Activated CD8-positive, alpha-beta T cell treated with anti-CD3 and anti-CD28 coated beads, Interleukin-2, amount 10 ng/mL, durations not matched to agents 7 days and 5 days (primary cell): ENCODE data around the gene LRG1. TPM values are rescaled to one million over a fixed set of nuclear protein-coding genes. Genes with fewer than 3 reads are reported as not detected.

Experiments used
- ATAC-seq: fragments of 150-1000 bp; cut with Tn5 transposase; one replicate; pipeline ENCODE4 v1.10.0; 2021; ENCODE audit warnings: moderate library complexity
- CTCF ChIA-PET: fragments of 350-600 bp; sonication (Branson Sonifier 250); formaldehyde crosslinking; loops from one replicate; lab custom pipeline; 2021; ENCODE audit warnings: antibody characterized with exemption; lab: Charles Lee
- POLR2A ChIA-PET: fragments of 350-600 bp; sonication (Branson Sonifier 250); formaldehyde crosslinking; loops from one replicate; lab custom pipeline; 2021; ENCODE audit warnings: antibody characterized with exemption; lab: Charles Lee
- DNase-seq: peaks from one replicate; pipeline ENCODE4 v3.0.0-alpha.2; 2020
- H3K27ac Mint-ChIP-seq: one replicate; pipeline ENCODE4 v1.8.0; 2021; ENCODE audit warnings: mild to moderate bottlenecking, mixed read lengths
- H3K27me3 Mint-ChIP-seq: one replicate; pipeline ENCODE4 v1.8.0; 2021; ENCODE audit warnings: low read depth, mixed read lengths
- H3K36me3 Mint-ChIP-seq: one replicate; pipeline ENCODE4 v1.8.0; 2021; ENCODE audit warnings: low read depth, mixed read lengths
- H3K4me1 Mint-ChIP-seq: one replicate; pipeline ENCODE4 v1.8.0; 2021; ENCODE audit warnings: low read depth, mixed read lengths
- H3K4me3 Mint-ChIP-seq: one replicate; pipeline ENCODE4 v1.8.0; 2021; ENCODE audit warnings: mild to moderate bottlenecking, mixed read lengths
- H3K9me3 Mint-ChIP-seq: one replicate; pipeline ENCODE4 v1.8.0; 2022; ENCODE audit warnings: mixed read lengths; ENCODE audit not compliant: insufficient read depth
- total RNA-seq, 2 experiments: library from RNA; stranded (reverse); gene quantifications; one replicate each; pipeline ENCODE4 v1.2.3, GENCODE V29; 2021

Gene LRG1
- total RNA-seq, 2 experiments from 2014 or later: not detected

- Mint-ChIP-seq H3K4me1 (peaks cover 6% of the 10 kb centered on the region), H3K9me3 (no peaks in the 10 kb centered on the region), H3K36me3 (no peaks in the 10 kb centered on the region), H3K27ac (no peak overlapping the region), H3K4me3 (no peak overlapping the region), H3K27me3 (no peaks in the 10 kb centered on the region)
- ChIA-PET POLR2A (no interaction called here), CTCF (no interaction called here)
- peak; percentile 48 for ATAC-seq
- DNase-seq: peak; percentile 37
These were observed 17.5 kb upstream of the LRG1 start for GRCh38 chr19:4557144-4557970.

GRCh38 chr19:4556597-4557127, 16.8 kb upstream of the LRG1 start:
- Mint-ChIP-seq H3K27me3 (no peaks in the 10 kb centered on the region), H3K27ac (no peak overlapping the region), H3K4me3 (no peak overlapping the region), H3K36me3 (no peaks in the 10 kb centered on the region), H3K4me1 (peaks cover 6% of the 10 kb centered on the region), H3K9me3 (no peaks in the 10 kb centered on the region)
- DNase-seq (peak; percentile 37), ATAC-seq (peak; percentile 29)
- ChIA-PET CTCF (no interaction called here), POLR2A (no interaction called here)

DNA sequence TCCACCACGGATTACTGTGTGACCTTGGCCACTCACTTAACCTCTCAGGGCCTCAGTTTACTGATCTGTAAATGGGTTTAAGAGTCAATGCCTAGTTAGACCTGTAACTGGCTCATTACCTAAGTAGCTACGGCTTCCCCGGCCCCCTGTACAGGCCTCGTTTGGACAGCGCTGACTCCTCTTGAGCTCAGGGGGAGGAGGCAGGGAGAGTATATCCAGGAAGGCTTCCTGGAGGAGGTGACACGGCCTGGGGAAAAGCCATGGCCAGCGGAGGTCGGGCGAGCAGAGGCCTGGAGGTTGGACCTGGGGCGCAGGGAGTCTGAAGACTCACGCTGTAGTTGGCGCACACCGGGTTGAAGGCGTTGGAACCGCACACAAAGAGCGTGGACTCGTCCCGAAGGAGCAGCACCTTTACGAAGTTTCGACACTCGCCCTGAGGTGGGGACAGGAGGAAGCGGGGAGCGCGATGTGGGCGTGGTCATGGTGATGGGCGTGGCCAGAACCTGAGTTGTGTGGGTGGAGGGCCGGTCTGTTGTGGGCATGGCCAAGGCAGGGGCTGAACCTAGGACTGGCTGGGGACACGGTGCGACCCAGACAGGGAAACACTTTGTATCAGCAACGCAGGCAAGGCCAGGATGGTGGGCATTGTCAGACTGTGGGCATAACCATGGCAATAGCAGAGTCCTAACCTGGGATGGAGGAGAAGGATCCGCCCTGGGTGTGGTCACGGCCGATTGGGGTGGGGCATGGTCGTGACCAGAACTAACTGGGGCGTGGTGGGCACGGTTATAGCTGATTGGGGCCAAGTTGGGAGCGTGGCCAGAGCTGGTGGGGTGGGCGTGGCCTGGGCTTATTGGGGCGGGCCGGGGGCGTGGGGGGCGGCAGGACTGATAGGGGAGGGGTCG, 16.1 kb upstream of the LRG1 start:
- H3K4me1 Mint-ChIP-seq: peaks cover 6% of the 10 kb centered on the region
- ATAC-seq: no peak
- no peaks in the 10 kb centered on the region for H3K27me3 Mint-ChIP-seq
- ChIA-PET CTCF (no interaction called here), POLR2A (no interaction called here)
- no peak for DNase-seq
- no peaks in the 10 kb centered on the region for H3K36me3 Mint-ChIP-seq
- H3K9me3 Mint-ChIP-seq: no peaks in the 10 kb centered on the region
- no peak overlapping the region for H3K27ac Mint-ChIP-seq
- no peak overlapping the region for H3K4me3 Mint-ChIP-seq

GRCh38 chr19:4554717-4555116, 14.9 kb upstream of the LRG1 start:
- ChIA-PET CTCF (no interaction called here), POLR2A (no interaction called here)
- no peaks in the 10 kb centered on the region for H3K9me3 Mint-ChIP-seq
- no peak overlapping the region for H3K27ac Mint-ChIP-seq
- DNase-seq (no peak), ATAC-seq (no peak)
- no peaks in the 10 kb centered on the region for H3K27me3 Mint-ChIP-seq
- peaks cover 6% of the 10 kb centered on the region for H3K4me1 Mint-ChIP-seq
- no peak overlapping the region for H3K4me3 Mint-ChIP-seq
- no peaks in the 10 kb centered on the region for H3K36me3 Mint-ChIP-seq

DNA sequence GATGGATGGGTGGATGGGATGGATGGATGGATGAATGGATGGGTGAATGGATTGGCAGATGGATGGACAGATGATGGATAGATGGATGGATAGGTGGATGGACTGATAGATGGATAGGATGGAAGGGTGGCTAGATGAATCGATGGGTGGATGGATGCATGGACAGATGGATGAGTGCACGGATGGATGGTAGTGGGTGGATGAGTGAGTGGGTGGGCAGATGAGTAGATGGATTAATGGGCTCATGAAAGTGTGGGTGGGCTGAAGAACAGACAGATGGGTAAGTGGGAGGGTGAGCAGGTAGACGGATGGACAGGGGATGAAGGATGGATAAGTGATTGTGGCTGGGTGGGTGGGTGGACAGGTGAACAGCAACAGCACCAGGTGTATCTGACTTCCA, 13.9 kb upstream of the LRG1 start:
- Mint-ChIP-seq H3K4me1 (peaks cover 6% of the 10 kb centered on the region), H3K9me3 (no peaks in the 10 kb centered on the region), H3K27me3 (no peaks in the 10 kb centered on the region), H3K4me3 (no peak overlapping the region), H3K27ac (no peak overlapping the region), H3K36me3 (no peaks in the 10 kb centered on the region)
- ChIA-PET CTCF (no interaction called here), POLR2A (no interaction called here)
- no peak for ATAC-seq
- DNase-seq: no peak

DNA sequence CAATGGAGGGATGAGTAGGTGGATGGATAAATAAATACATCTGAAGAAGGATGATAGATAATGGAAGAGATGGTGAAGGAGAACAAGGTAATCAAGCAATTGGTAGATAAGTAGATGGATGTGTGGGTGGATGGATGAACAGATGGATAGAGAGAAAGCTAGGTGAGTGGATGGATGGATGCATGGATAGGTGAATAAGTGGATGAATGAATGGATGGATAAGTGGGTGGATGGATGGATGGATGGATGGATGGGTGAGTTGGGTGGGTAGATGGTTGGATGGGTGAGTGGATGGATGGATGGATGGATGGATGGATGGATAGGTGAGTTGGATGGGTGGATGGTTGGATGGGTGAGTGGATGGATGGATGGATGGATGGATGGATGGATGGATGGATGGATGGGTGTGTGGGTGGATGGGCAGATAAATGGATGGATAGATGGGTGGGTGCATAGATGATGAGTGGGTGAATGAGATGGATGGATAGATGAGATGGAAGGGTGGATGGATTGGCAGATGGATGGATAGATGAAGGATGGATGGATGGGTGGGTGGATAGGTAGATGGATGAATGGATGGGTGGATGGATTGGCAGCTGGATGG, 13.4 kb upstream of the LRG1 start:
- Mint-ChIP-seq H3K36me3 (no peaks in the 10 kb centered on the region), H3K9me3 (no peaks in the 10 kb centered on the region), H3K4me1 (peaks cover 6% of the 10 kb centered on the region), H3K4me3 (no peak overlapping the region), H3K27me3 (no peaks in the 10 kb centered on the region), H3K27ac (no peak overlapping the region)
- POLR2A ChIA-PET: no interaction called here
- ATAC-seq (no peak), DNase-seq (no peak)
- CTCF ChIA-PET: no interaction called here

GRCh38 chr19:4552525-4552819, 12.6 kb upstream of the LRG1 start:
- CTCF ChIA-PET: no interaction called here

DNA sequence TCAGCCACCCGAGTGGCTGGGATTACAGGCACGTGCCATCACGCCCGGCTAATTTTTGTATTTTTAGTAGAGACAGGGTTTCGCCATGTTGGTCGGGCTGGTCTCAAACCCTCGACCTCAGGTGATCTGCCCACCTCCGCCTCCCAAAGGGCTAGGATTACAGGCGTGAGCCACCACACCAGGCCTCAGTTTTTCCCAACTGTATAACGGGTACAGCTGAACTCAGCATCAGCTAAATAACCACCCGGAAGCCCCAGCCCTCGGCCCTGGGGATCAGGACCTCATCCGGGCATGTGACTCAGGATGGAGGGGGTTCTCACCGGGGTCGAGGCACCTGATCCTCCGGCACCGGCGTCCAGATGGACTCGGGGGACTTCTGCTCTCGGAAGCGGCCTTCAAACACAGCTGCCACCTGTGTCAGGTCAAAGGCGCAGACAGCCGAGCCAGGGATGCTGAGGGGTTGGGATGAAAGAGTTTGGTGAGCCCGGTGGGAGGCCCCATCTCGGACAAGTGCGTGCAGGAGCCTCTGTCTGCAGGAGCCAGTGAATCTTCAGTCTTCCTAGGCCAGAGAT, 10.7 kb upstream of the LRG1 start:
- H3K4me1 Mint-ChIP-seq: no peaks in the 10 kb centered on the region
- no peak overlapping the region for H3K4me3 Mint-ChIP-seq
- ChIA-PET POLR2A (no interaction called here), CTCF (no interaction called here)
- H3K27ac Mint-ChIP-seq: no peak overlapping the region
- no peaks in the 10 kb centered on the region for H3K36me3 Mint-ChIP-seq
- no peaks in the 10 kb centered on the region for H3K27me3 Mint-ChIP-seq
- ATAC-seq: no peak
- no peaks in the 10 kb centered on the region for H3K9me3 Mint-ChIP-seq
- DNase-seq: no peak

More at GRCh38 chr19:4552525-4552819, 12.6 kb upstream of the LRG1 start:
- Mint-ChIP-seq H3K36me3 (no peaks in the 10 kb centered on the region), H3K4me3 (no peak overlapping the region), H3K27me3 (no peaks in the 10 kb centered on the region), H3K27ac (no peak overlapping the region), H3K4me1 (peaks cover 6% of the 10 kb centered on the region), H3K9me3 (no peaks in the 10 kb centered on the region)
- POLR2A ChIA-PET: no interaction called here
- DNase-seq (no peak), ATAC-seq (no peak)

DNA sequence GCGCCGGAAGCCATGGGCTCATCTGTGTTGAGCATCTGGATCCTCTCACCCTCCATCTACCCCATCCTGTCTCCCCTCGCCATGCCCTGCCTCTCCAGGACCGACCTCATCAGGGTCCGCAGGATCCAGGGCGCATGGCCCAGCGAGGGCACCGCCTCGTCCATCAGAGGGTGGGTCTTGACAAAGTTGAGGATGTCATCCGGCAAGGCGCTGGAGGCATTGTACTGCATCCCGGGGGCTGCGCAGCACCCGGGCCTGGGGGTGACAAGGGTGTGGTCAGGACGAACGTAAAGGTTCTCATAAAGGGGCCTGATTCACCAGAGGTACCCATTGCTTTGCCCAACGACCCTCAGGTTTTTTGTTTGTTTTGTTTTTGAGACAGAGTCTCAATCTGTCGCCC, 10.2 kb upstream of the LRG1 start:
- no peak for ATAC-seq
- no peaks in the 10 kb centered on the region for H3K36me3 Mint-ChIP-seq
- DNase-seq: no peak
- no peaks in the 10 kb centered on the region for H3K4me1 Mint-ChIP-seq
- H3K4me3 Mint-ChIP-seq: no peak overlapping the region
- CTCF ChIA-PET: no interaction called here
- no peak overlapping the region for H3K27ac Mint-ChIP-seq
- POLR2A ChIA-PET: no interaction called here
- no peaks in the 10 kb centered on the region for H3K9me3 Mint-ChIP-seq
- no peaks in the 10 kb centered on the region for H3K27me3 Mint-ChIP-seq

GRCh38 chr19:4548238-4548584, 8.4 kb upstream of the LRG1 start:
- H3K36me3 Mint-ChIP-seq: no peaks in the 10 kb centered on the region
- no peaks in the 10 kb centered on the region for H3K4me1 Mint-ChIP-seq
- no peaks in the 10 kb centered on the region for H3K27me3 Mint-ChIP-seq
- no peak for DNase-seq
- ATAC-seq: no peak
- ChIA-PET POLR2A (no interaction called here), CTCF (interaction anchor here (1.2 to 1.4 kb wide), 2 partner anchors 25 to 76 kb away, joined by 3 to 4 read pairs; partner anchors contain the start of gene HDGFL2)
- H3K9me3 Mint-ChIP-seq: no peaks in the 10 kb centered on the region
- no peak overlapping the region for H3K4me3 Mint-ChIP-seq
- H3K27ac Mint-ChIP-seq: no peak overlapping the region

DNA sequence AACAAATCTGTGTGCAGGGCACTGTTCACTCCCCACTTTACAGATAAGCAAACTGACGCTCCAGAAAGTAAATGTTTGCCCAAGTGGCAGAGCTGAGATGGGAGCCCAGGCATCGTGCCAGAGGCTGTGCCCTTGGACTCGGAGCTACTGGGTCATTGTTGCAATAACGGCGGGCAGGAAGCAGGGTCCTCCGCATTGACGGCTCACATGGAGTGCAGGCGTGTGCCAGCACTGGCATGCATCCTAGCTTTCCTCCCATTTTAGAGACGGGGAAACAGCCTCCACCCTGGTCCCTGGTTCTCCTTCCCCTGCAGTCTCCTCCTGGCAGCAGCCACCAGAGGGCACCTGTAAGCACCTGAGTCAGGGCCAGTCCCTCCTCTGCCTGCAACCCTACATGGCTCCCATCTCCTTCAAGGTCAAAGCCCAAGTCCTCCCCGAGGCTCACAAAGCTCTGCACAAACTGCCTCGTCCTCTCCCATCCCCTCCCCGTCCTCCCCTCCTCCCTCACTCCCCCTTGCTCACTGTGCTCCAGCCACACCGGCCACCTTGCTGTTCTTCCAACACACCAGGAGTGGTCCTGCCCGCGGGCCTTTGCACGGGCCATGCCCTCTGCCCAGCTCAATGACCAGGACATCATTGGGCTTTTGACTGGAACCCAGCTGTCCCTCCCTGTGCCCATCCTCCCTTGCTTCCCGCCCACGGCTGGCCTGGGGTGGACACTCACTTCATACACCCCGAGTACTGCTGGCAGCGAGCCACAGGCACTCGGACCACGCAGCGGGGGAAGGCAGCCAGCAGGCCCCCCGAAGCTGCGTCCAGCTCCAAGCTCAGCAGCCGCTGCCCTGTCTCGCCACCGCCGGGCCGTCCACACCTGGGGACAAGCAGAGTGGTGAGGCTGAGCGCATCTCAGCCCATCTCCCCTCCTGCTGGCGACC, 7.7 kb upstream of the LRG1 start:
- CTCF ChIA-PET: interaction anchor here (0.9 to 1.3 kb wide), 4 partner anchors 21 to 87 kb away, joined by 3 to 4 read pairs (median 3); partner anchors contain the start of gene HDGFL2
- ATAC-seq (no peak), DNase-seq (peak; percentile 38)
- POLR2A ChIA-PET: interaction anchor here (1.0 kb wide), 1 partner anchor 22 kb away, joined by 3 read pairs; no protein-coding TSS in a partner anchor
- Mint-ChIP-seq H3K4me3 (no peak overlapping the region), H3K9me3 (no peaks in the 10 kb centered on the region), H3K36me3 (no peaks in the 10 kb centered on the region), H3K4me1 (no peaks in the 10 kb centered on the region), H3K27ac (no peak overlapping the region), H3K27me3 (no peaks in the 10 kb centered on the region)
